GM18520 (cell line): Measurements from ENCODE around the gene LRRC47.
"Not testable (repeated sequence)": the region's sequence is repeated elsewhere in the genome, so short reads cannot be mapped to it uniquely, and the experiment has no call there.

Source experiments
- ATAC-seq: cut with Tn5 transposase; IDR thresholded peaks from one replicate; pipeline ENCODE4 v1.9.1; 2021; ENCODE audit not compliant: unreplicated experiment

LRRC47 gene

DNA sequence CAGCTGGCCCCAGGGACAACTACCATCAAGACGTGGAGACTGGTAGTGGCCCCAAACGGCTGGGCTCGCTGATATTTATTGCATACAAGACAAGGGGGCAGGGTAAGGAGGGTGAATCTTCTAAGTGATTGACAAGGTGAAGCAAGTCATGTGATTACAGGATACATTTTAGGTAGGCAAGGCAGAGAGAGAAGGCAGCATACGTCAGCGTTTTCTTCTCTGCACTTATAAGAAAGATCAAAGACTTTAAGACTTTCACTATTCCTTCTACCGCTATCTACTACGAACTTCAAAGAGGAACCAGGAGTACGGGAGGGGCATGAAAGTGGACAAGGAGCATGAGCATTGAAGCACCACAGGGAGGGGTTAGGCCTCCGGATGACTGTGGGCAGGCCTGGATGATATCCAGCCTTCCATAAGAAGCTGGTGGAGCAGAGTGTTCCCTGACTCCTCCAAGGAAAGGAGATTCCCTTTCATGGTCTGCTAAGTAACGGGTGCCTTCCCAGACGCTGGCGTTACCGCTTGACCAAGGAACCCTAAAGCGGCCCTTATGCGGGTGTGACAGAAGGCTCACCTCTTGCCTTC, 47.9 kb downstream of the LRRC47 start:
- not testable (repeated sequence) for ATAC-seq

DNA sequence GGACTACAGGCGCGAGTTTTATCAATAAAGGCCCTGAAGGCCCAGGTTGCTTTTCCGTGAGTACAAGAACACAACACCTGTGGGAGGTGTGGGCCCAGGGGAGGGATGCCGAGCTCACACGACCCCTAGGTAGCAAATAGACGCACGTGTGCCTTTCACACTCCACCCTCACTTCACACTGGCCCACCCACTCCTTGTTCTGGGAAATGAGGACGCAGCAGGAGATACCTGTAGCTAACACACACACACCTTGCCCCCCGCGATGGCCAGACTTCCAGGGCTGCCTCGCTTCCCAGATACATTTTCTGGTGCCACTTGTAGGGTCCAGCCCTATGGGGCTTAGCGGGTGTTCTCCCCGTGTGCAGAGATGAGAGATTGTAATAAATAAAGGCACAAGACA, 48.4 kb downstream of the LRRC47 start:
- no peak for ATAC-seq

DNA sequence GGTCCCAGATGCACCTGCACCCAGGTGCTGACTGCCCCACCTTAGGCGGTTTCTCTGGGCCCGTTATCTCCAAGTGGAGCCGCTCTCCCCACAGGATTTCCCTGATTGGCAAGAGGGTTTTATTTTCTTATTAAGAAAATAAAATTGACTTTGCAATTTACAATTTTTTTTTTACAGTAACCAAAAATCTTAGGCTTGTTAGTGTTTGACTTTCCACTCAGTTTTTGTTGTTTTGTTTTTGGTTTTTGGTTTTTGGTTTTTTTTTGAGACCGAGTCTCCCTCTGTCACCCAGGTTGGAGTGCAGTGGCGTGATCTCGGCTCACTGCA, 48.8 kb downstream of the LRRC47 start:
- ATAC-seq = no peak

DNA sequence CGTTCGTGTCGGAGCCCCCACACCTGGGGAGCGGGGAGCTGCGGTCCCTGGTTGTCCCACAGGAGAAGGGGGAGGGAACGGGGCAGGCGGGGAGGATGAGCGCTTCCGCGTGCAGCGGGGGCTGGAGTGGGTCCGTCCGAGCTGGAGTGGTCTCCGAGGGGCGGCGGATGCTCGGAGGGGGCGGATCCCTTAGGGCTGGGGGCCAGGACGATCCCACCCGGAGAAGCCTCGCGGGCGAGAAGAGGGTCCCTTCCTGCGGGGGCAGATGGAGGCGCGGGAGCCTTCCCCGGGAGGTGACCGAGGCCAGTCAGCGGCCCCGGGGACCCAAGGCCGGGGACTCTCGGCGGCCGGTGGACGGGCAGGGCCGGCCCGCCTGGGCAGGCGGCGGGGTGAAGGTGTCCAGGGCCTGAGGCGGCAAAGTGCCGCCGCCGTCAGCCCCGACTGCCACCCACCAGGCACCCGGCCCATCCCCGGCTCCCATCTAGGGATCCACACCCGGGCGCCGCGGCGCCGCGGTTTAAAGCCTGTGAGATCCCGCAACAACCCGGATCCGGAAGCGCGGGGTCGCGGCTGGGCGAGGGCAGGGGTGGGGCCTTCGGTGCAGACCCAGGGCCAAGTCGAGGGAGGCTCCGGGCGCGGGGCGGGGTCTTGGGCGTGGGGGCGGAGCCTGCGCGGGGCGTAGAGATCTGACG, 49.3 kb downstream of the LRRC47 start:
- no peak for ATAC-seq

DNA sequence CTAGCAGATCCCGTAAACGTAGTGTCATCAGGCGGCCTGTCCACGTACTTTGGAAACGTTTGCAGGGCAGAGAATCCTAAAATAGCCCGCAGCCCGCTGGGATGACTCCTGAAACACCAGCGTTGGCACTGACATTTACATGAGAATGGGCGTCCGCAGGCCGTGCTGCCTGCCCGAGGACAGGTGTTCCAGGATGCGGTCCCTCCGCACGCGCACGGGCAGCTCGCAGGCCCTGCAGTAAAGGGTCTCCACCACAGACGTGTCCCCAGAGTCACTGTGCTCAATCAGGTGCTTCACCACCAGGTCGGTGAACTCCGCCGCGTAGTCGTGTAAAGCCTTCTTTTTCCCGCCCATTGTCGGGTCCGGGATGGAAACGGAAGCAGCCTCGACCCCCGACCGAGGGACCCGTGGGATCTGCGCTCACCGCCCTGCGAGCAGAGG, 49.9 kb downstream of the LRRC47 start:
- no peak for ATAC-seq

DNA sequence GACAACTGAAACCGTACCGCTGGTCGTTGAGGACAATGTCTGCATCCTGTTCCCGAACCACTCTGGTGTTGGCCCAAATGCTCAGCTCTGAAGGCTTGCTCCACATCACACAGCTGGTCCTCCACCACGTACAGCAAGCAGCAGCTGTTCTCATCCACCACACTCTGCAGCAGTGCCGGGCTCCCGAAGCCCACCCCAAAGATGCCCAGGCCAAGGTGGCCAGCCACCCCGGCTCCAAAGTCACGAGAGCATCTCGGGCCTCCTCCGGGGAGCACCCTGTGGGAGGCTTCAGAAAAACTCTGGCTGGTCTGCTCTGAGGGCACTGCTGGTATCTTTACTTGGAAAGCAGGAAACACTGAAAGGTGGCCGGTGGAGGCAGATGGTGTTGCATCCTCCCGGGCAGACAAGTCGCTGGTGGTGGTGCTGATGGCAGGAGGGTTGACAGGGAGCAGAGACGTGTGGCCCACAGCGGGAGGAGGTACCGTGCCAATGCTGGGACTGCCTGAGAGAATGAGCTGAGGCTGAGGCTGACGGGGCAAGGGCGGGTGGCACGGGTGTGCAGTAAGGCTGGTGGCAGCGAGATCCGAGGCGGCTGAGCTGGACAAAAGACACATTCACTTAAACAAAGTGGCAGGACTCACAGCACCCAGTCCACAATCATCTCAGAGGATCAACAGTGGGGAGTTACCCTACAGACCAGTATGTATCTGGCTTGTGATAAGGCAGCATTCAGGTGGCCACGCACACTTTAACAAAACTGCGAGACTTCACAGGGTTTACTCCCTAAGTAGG, 50.5 kb downstream of the LRRC47 start:
- no peak for ATAC-seq

DNA sequence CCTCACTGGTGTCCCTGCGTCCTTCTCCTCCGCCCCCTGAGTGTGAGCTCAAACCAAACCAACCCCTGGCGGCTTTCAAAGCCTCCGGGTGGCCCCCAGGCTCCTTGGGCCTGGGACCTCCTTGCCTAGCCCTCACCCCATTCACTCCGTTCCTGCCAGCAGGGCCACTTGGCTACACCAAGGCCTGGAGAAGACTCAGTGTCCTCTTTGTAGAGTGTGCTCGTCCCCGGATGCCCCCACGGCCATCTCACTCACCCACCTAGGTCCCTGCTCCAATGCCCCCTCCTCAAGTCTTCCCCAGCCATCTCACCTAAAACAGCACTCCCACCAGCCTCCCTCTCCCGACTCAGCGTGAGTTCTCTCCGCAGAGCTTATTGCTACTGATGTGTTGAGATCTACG, 51.2 kb downstream of the LRRC47 start:
- ATAC-seq = no peak

DNA sequence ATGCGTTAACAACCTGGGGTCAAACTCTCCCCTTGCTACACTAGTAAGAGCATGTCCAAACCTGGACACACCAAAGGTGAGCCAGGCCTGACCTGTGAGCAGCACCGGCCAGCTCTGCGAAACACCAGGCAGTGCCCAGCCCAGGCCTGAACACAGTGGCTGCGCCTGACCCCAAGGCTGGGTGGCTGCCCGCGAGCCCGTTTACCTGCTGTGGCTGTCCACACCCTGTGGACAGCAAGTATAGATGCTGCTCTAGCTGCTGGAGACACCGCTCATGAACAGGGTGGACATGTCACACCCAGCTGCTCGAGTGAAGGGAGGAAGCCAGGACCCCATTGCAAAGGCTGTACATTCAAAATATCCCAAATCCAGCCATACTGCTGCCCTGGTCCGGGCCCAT, 51.7 kb downstream of the LRRC47 start:
- no peak for ATAC-seq

DNA sequence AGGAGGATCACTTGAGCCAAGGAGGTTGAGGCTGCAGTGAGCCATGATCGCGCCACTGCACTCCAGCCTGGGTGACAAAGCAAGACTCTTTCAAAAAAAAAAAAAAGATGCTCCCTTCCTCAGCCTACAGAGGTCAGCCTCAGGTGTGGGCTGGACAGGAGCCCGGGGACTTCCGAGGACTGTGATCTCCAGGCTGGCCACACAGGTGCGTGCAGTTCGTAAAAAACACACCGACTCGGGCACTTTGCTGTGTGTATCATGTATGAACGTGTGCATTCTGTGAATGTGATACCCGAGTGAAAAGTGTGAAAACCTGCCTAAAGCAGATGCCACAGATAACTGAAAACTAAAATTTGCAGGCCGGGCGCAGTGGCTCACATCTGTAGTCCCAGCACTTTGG, 52.5 kb downstream of the LRRC47 start:
- no peak for ATAC-seq

DNA sequence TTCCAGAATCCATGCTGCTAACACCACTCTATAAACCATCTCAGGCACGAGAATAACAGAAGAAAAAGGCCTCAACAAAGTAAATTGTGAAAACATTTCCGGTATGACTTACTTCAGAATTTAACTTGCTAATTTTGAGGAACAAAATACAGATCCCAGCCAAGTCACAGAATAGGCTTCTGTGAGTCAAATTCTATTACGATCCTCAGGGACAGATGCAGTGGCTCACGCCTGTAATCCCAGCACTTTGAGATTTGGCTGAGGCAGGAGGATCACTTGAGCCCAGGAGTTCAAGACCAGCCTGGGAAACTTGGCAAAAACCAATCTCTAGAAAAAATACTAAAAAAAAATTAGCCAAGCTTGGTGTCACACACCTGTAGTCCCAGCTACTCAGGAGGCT, 52.9 kb downstream of the LRRC47 start:
- no peak for ATAC-seq

DNA sequence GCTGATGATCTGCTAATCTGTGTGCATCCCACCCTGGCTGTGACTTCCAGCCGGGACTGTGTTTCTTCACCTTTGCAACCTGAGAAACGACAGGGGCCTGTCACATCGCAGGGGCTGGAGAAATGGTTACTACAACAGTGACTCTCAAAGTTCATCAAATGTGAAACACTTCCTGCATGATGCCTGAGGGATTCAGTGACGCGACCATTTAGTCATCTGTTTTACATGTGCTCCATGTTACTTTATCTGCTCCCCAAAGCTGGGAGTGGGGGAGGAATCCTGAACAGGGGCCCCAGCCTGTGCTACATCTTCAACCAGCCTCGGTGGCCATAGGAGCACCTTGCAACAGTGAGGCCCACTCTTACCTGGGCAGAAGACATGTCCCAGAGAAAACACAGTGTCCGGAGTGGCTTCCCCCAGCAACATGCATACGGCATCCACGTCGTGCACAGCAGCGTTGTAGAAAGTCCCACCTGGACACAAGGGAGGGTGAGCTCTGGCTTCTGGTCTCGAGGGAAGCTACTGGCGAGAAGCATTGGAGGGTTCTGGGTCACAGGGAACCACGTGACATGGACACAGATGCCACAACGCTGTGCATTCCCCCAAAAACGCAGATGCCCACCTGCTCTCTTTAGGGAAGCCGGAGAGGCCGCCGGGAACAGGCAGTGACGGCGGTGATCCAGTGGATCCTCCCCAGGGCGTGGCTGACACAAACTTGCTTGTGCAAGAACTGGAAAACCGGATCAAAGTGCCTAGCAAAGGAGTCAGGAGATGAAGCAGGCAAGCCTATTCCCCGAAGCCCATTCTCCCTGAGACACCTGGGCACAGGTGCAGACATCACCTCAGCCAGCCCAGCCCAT, 53.6 kb downstream of the LRRC47 start:
- no peak for ATAC-seq

DNA sequence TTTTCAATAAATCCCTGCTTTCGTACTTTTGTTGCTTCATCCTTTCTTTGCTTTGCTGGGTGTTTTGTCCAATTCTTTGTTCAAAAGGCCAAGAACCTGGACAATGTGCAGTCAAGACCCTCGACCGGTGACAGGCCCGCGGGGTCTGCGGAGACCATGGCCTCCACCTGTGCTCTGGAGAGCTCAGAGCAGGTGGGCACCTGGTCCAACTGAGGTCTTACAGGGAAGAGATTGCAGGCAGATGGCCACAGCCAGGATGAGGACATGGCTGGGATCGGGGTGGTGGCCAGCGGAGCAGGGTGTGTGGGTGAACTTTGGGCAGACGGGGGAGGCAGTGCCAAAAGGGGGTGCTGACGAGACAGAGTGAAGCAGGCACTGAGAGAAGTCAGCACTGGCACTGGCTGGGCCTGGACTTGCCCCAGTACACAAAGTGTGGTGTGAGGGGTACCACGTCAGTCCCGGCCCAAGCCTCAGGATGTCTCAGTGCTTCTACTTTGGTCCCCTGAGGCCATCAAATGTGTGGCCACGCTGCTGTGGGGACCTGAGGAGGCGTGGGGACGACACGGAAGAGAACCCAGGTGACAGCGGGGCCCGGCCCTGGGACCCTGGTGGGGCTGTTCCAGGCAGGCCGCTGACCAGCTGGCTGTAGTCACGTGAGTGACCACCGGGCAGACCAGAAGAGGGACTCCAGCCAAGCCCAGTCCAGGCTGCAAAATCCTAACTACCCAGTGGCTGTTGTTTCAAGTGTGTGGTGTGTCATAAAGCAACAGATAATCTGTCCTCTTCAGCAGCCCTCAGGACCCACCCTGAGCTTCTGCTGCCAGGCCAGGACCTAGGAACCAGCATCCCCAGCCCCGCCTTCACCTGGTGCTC, 54.5 kb downstream of the LRRC47 start:
- no peak for ATAC-seq

DNA sequence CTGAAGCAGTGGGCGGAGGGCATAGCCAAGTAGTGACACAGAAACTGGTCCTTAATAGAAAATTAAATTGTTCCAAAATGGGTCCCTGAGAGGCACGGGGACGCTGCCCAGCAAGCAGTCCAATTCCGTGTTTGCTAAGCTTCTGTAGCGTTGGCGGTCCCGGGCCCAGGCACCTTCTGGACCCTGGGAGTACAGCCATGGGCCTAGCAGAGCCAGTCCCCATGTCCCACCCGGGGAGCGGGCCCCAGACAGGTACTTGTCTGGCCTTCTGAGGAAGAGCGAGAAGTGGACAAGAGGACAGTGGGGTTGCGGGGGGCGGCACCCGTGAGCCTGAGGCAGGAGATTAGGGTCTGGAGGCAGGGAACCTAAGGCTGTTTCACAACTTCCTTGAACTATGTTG, 55.5 kb downstream of the LRRC47 start:
- no peak for ATAC-seq

DNA sequence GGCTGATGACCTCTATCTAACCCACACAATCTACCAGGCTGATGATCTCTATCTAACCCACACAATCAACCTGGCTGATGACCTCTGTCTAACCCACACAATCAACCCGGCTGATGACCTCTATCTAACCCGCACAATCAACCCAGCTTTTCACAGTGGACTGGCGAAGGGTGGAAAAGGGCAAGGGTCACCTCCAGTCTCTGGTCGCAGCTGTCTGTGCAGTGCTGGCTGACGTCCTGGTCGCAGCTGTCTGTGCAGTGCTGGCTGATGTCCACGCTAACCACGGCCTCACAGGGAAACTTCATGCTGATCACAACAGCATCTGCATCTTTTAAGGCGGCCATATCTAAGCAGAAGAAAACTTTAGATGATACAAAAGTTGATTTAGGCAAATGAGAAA, 56.3 kb downstream of the LRRC47 start:
- ATAC-seq = no peak

DNA sequence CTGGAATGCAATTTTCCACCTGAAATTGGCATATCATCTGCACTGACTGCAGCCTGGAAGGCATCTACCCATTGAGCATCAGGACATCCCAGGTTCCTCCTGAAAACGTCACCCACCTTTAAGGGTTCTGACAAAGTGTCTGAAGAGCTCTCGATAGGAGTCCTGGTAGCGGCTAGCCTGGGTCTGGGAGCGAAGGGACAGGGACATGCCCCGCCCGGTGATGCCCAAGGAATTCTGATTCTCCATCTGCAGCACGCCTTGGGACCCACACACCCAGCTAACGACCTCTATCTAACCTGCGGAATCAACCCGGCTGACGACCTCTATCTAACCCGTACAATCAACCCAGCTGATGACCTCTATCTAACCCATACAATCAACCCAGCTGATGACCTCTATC, 57.4 kb downstream of the LRRC47 start:
- ATAC-seq = no peak

DNA sequence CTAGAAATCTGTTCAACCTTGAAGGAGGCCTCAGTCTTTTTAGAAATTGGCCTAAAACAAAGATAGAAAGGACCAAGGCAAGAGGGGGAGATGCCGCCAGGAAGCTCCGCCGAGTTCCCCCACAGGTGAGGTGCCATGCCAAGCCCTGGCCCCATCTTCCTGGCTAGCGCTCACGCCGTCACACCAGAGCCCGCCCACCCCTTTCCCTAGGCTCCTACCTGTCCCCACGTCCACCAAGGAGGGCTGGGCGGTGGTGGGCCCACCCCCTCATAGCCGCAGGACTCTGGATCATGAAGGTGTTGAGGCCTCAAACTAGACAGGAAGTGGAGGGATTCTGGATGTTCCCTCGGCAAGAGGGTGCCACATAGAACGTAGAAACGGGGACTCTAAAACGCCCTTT, 59.6 kb downstream of the LRRC47 start:
- ATAC-seq = no peak

DNA sequence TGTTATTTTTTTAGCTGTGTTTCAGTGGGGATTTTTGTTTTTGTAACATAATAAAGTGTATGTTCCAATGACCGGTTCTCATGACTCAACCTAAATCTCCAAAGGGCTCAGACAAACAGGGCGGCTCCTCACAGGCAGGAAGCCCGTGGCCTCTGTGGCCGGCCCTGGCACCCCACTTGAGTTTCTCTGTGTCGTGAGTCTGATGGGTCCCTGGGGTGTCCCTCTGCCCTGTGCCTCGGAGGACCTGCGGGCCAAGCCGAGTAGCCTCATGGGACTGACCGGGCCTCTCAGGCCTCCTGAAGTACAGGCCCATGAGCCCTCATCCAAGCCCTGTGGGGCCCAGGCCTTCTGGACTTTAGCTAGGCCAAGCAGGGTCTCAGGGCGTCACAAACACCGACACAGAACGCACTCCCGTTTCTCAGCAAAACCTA, 60.2 kb downstream of the LRRC47 start:
- no peak for ATAC-seq

DNA sequence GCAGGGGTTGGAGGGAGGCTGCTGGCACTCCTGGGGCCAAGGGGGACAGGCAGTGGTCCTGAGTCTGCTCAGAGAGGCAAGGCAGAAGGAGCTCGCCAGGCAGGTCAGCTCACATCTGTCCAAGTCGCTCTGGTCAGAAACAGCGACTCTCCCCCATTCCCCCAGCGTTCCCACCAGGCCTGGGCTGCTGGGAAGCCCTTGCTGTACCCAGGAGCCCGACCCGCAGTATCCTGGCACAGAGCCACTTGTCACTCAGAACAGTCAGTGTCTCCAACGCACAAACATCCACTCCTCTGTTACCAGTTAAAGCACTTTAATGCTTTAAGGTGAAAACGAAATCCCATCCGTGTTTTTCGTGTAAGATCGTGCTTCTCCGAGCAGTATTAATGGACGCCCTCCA, 60.6 kb downstream of the LRRC47 start:
- ATAC-seq = no peak

DNA sequence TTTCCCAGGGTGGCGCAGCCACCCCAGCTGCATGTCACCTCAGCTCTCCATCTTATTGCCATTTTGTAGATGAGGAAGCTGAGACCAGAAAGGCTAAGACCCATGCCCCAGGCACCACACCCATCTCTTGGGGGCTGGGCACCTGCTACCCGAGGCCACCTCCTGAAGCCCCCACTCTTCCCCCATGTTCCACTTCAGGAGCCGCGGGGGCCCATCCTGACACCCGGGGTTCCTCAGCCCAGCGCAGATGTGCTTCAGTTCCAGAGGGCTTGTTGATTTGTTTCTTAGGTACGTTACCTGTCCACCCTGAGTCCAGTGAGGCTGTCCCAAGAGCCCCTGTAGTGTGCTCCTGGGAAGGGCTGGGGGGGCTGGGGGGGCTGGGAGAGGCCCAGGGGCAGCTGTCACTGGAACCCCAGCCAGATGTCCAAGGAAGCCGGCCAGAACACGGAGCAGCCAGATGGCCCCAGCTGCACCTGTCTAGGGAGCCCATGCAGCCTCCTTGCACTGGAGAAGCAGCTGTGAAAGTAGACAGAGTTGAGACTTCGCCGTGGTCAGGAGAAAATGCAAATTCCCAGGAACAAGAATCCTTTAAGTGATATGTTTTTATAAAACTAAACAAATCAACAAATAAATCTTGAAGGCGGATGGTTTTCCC, 61.1 kb downstream of the LRRC47 start:
- no peak for ATAC-seq

DNA sequence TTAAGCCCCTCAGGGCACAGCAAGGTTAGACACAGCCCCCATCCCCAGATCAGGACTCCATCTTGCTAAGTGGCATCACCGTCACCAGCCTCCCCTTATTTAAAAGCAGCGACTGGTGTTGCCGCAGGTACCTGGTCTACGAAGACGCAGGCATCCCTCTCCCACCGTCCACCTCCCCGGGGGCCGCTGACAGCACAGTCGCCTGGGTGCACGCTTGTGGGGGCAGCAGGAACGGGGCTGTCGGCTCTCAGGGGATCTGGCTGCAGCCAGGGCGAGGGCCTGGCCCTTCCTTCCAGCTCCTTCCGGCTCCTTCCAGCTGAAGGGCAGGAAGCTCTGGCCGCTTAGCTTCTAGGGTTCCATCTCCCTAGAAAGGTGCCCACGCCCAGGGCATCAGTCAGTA, 61.7 kb downstream of the LRRC47 start:
- no peak for ATAC-seq
